ENCODE measurements around the gene PNPLA7. TPM values are rescaled to one million over a fixed set of nuclear protein-coding genes. Genes with fewer than 3 reads are reported as not detected.
"Not testable (repeated sequence)": the region's sequence is repeated elsewhere in the genome, so short reads cannot be mapped to it uniquely, and the experiment has no call there.

The PNPLA7 gene
- total RNA-seq, 4 donors from 2014 or later: 4.5 to 10.5 (median 9.4) TPM

DNA sequence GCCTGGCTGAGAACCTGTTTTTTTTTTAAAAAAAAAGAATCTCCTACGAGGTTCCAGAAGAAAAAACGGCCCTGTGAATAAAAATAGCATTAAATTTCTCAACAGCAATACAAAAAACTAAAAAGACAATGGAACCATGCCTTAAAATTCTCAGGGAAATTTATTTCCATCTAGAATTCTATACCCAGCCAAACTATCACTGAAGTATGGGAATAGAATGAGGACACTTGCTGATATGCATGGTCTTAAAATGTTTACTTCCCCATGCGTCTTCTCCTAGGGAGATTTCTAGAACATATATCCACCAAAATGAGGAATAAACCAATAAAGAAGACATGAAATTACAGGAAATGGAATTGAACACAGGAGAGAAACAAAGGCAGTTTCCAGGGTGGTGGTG lies 74.5 kb downstream of the PNPLA7 start:
- H3K4me3 ChIP-seq: no peak overlapping the region
- peaks cover 0 to 25% of the 10 kb centered on the region in 2 donors for H3K36me3 ChIP-seq
- in situ Hi-C loops (cut with MboI; ENCODE audit: low sequenced_read_pairs in 4 of 4) (no loop called here), intact Hi-C loops (cut with DNase I; ENCODE audit: low total_unique reads) (no loop called here)
- DNase-seq: no peak
- H3K27ac ChIP-seq: no peak overlapping the region
- H3K27me3 ChIP-seq: no peaks in the 10 kb centered on the region
- peaks cover 0 to 10% (median 5%) of the 10 kb centered on the region in 3 donors for H3K9me3 ChIP-seq
- TF ChIP-seq, protein P1, sequence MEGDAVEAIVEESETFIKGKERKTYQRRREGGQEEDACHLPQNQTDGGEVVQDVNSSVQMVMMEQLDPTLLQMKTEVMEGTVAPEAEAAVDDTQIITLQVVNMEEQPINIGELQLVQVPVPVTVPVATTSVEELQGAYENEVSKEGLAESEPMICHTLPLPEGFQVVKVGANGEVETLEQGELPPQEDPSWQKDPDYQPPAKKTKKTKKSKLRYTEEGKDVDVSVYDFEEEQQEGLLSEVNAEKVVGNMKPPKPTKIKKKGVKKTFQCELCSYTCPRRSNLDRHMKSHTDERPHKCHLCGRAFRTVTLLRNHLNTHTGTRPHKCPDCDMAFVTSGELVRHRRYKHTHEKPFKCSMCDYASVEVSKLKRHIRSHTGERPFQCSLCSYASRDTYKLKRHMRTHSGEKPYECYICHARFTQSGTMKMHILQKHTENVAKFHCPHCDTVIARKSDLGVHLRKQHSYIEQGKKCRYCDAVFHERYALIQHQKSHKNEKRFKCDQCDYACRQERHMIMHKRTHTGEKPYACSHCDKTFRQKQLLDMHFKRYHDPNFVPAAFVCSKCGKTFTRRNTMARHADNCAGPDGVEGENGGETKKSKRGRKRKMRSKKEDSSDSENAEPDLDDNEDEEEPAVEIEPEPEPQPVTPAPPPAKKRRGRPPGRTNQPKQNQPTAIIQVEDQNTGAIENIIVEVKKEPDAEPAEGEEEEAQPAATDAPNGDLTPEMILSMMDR (IDR thresholded peaks at IDR 0.05 in 4 of 5, conservative IDR thresholded peaks at IDR 0.05 in 1 of 5): no peak
- TF ChIP-seq POLR2A (IDR thresholded peaks at IDR 0.05): no peak
- no peaks in the 10 kb centered on the region for H3K4me1 ChIP-seq
- ATAC-seq: no peak

DNA sequence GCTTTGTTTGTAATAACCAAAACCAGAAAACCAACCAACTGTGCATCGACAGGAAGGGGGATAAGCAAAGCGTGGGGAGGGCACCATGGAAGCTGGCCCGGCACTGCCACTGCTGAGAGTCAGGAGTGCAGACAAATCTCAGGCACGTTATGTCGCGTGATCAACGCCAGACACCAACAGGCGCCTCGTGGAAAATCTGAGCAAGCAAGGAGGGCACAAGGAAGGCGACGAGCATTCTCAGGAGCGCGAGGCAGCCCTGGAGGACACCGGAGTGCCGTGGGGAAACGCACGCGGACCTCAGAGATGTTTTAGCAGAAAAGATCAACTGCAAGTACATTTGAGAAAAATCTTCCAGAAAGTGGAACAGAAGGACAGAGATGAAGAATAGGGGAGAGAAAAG lies 75.9 kb downstream of the PNPLA7 start:
- in situ Hi-C loops (cut with MboI; ENCODE audit: low sequenced_read_pairs in 4 of 4) (no loop called here), intact Hi-C loops (cut with DNase I; ENCODE audit: low total_unique reads) (no loop called here)
- Histone ChIP-seq H3K4me1 (no peaks in the 10 kb centered on the region), H3K4me3 (no peak overlapping the region), H3K27me3 (no peaks in the 10 kb centered on the region), H3K27ac (no peak overlapping the region), H3K36me3 (peaks cover 0 to 21% of the 10 kb centered on the region in 2 donors), H3K9me3 (peaks cover 0 to 10% (median 5%) of the 10 kb centered on the region in 3 donors)
- ATAC-seq: no peak
- no peak for DNase-seq
- no peak for TF ChIP-seq POLR2A (IDR thresholded peaks at IDR 0.05)
- TF ChIP-seq, protein P1 (IDR thresholded peaks at IDR 0.05 in 4 of 5, conservative IDR thresholded peaks at IDR 0.05 in 1 of 5): no peak

DNA sequence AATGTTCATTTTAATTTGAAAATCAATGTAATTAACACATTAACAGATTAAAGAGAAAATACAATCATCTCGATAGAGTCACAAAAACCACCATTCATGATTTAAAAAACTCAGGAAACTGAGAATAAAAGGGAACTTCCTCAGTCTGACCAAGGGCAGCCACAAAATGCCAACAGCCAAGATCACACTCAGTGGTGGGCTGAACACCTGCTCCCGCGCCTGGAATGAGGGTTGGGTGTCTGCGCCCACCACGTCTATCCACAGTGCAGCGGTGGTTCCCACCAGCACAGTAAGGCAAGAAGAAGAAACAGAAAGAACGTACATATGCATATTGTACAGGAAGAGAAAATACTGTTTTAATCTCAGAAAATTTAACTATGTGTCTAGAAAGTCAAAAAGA lies 79.4 kb downstream of the PNPLA7 start:
- peaks cover 0 to 8% (median 2%) of the 10 kb centered on the region in 3 donors for H3K9me3 ChIP-seq
- intact Hi-C loops (cut with DNase I; ENCODE audit: low total_unique reads) (no loop called here), in situ Hi-C loops (cut with MboI; ENCODE audit: low sequenced_read_pairs in 4 of 4) (no loop called here)
- H3K36me3 ChIP-seq: peaks cover 0 to 8% of the 10 kb centered on the region in 2 donors
- no peaks in the 10 kb centered on the region for H3K27me3 ChIP-seq
- no peak overlapping the region for H3K4me3 ChIP-seq
- DNase-seq (no peak), ATAC-seq (no peak)
- no peak for TF ChIP-seq POLR2A (IDR thresholded peaks at IDR 0.05)
- TF ChIP-seq, protein P1 (IDR thresholded peaks at IDR 0.05 in 4 of 5, conservative IDR thresholded peaks at IDR 0.05 in 1 of 5): no peak
- H3K4me1 ChIP-seq: no peaks in the 10 kb centered on the region
- H3K27ac ChIP-seq: no peak overlapping the region

GRCh38 chr9:137467896-137468295 lies 82.3 kb downstream of the PNPLA7 start:
- Histone ChIP-seq H3K36me3 (peaks cover 0 to 11% of the 10 kb centered on the region in 2 donors), H3K27ac (no peak overlapping the region), H3K4me1 (no peaks in the 10 kb centered on the region), H3K9me3 (no peaks in the 10 kb centered on the region), H3K4me3 (no peak overlapping the region), H3K27me3 (no peaks in the 10 kb centered on the region)
- intact Hi-C loops (cut with DNase I; ENCODE audit: low total_unique reads) (no loop called here), in situ Hi-C loops (cut with MboI; ENCODE audit: low sequenced_read_pairs in 4 of 4) (no loop called here)
- ATAC-seq (no peak), DNase-seq (no peak)
- TF ChIP-seq, protein P1 (IDR thresholded peaks at IDR 0.05 in 4 of 5, conservative IDR thresholded peaks at IDR 0.05 in 1 of 5): no peak
- TF ChIP-seq POLR2A (IDR thresholded peaks at IDR 0.05): no peak

DNA sequence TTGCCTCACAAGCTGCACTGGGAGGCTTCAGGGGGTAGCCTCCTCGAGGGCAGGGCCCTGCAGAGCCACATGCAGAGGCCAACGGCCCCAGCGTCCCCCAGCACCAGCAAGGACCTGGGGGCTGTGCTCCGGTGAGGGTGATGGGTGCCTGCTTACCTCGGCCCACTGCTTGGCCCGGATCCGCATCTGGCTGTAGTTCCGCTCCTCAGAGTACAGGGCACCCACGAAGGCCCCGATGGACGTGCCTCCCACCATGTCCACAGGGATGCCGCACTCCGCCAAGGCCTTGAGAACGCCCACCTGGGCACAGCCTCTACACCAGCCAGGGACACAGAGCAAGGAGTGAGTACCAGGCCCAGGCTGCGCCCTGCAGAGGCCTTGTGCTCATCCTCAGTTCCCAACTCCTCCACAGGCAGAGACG lies 83.0 kb downstream of the PNPLA7 start:
- TF ChIP-seq, protein P1 (IDR thresholded peaks at IDR 0.05 in 4 of 5, conservative IDR thresholded peaks at IDR 0.05 in 1 of 5): no peak
- no peak for TF ChIP-seq POLR2A (IDR thresholded peaks at IDR 0.05)
- in situ Hi-C loops (cut with MboI; ENCODE audit: low sequenced_read_pairs in 4 of 4) (no loop called here), intact Hi-C loops (cut with DNase I; ENCODE audit: low total_unique reads) (no loop called here)
- H3K9me3 ChIP-seq: no peaks in the 10 kb centered on the region
- no peak overlapping the region for H3K4me3 ChIP-seq
- H3K4me1 ChIP-seq: no peaks in the 10 kb centered on the region
- no peak overlapping the region for H3K27ac ChIP-seq
- DNase-seq (no peak), ATAC-seq (no peak)
- H3K36me3 ChIP-seq: peaks cover 0 to 11% of the 10 kb centered on the region in 2 donors
- H3K27me3 ChIP-seq: no peaks in the 10 kb centered on the region

DNA sequence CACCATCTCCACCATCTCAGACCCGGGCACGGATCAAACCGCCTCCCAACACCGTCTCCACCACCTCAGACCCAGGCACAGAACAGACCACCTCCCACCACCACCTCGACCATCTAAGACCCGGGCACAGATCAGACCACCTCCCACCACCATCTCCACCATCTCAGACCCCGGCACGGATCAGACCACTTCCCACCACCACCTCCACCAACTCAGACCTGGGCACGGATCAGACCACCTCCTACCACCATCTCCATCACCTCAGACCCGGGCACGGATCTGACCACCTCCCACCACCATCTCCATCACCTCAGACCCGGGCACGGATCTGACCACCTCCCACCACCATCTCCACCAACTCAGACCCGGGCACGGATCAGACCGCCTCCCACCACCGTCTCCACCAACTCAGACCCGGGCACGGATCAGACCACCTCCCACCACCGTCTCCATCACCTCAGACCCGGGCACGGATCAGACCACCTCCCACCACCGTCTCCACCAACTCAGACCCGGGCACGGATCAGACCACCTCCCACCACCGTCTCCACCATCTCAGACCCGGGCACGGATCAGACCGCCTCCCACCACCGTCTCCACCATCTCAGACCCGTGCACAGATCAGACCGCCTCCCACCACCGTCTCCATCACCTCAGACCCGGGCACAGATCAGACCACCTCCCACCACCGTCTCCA lies 83.7 kb downstream of the PNPLA7 start:
- H3K4me3 ChIP-seq; in situ Hi-C loops (cut with MboI; ENCODE audit: low sequenced_read_pairs in 4 of 4); H3K27ac ChIP-seq; ATAC-seq; H3K27me3 ChIP-seq; DNase-seq; H3K9me3 ChIP-seq; H3K4me1 ChIP-seq; intact Hi-C loops (cut with DNase I; ENCODE audit: low total_unique reads): not testable (repeated sequence)
- peaks cover 0 to 11% of the 10 kb centered on the region in 2 donors for H3K36me3 ChIP-seq

Measured in gastrocnemius medialis (tissue), 4 donors.